Measurements from ENCODE around the gene ANXA5.
"Not testable (repeated sequence)": the region's sequence is repeated elsewhere in the genome, so short reads cannot be mapped to it uniquely, and the experiment has no call there.

Gene ANXA5

DNA sequence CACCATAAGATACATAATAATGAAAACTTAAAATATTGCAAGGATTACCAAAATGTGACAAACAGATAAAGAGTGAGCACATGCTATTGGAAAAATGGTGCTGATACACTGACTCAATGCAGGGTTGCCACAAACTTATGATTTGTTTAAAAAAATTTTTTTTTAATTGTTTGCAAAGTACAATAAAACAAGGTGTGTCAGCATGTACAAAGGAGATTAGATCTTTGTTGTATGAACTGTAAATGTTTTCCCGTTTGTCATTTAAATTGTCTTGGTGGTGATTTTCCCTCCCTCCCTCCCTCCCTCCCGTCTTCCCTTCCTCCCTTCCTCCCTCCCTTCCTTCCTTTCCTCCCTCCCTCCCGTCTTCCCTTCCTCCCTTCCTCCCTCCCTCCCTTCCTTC, 31.4 kb downstream of the ANXA5 start:
- Histone ChIP-seq H2BK5ac (ENCODE audit: low read length) (no peak overlapping the region), H2AFZ (ENCODE audit: low read length) (no peak overlapping the region), H2BK120ac (ENCODE audit: low read depth, low read length) (no peak overlapping the region), H2BK15ac (ENCODE audit: low read length) (no peak overlapping the region), H3K9me3 (replicated peaks in 1 of 2; ENCODE audit: control insufficient read depth in 2 of 2, insufficient read depth in 1 of 2, low read depth in 1 of 2, low read length in 2 of 2) (no peaks in the 10 kb centered on the region), H3K27ac (replicated peaks; ENCODE audit: low read length) (no peak overlapping the region), H4K91ac (ENCODE audit: low read depth, low read length, poor library complexity) (no peak overlapping the region), H3K9ac (ENCODE audit: low read depth, low read length, poor library complexity) (no peak overlapping the region), H3K4me1 (ENCODE audit: control insufficient read depth in 2 of 2, insufficient read depth in 1 of 2, low read depth in 1 of 2, low read length in 2 of 2) (no peaks in the 10 kb centered on the region), H2BK12ac (ENCODE audit: low read length) (no peak overlapping the region), H3K27me3 (ENCODE audit: control insufficient read depth in 3 of 3, insufficient read depth in 3 of 3, low read depth in 1 of 3, low read length in 3 of 3) (no peaks in the 10 kb centered on the region), H2AK5ac (ENCODE audit: low read depth, low read length) (no peak overlapping the region), H3K23ac (ENCODE audit: low read depth, low read length, poor library complexity) (no peak overlapping the region), H3K79me1 (ENCODE audit: low read depth, low read length) (no peaks in the 10 kb centered on the region), H3K18ac (ENCODE audit: low read length) (no peak overlapping the region), H3K36me3 (replicated peaks in 1 of 2; ENCODE audit: control insufficient read depth in 2 of 2, insufficient read depth in 2 of 2, low read length in 2 of 2) (peaks cover 9 to 46% of the 10 kb centered on the region in 2 donors), H4K8ac (ENCODE audit: low read depth, low read length) (no peak overlapping the region), H3K4me2 (ENCODE audit: insufficient read depth, low read length, poor library complexity, severe bottlenecking) (no peak overlapping the region), H3K4me3 (ENCODE audit: low read length in 2 of 2) (no peak overlapping the region), H3K14ac (ENCODE audit: low read length) (no peak overlapping the region), H3K4ac (ENCODE audit: low read length) (no peak overlapping the region)
- DNase-seq (ENCODE audit: low spot score), result no peak
- no CpG with 5 or more reads among the region's 3 CpGs for WGBS, 2 donors (ENCODE audit: extremely low coverage in 2 of 2, insufficient read length in 2 of 2, insufficient replicate concordance in 1 of 2)

GRCh38 chr4:121662225-121662624, 34.6 kb downstream of the ANXA5 start:
- peaks cover 1 to 14% of the 10 kb centered on the region in 2 donors for H3K36me3 ChIP-seq (replicated peaks in 1 of 2; ENCODE audit: control insufficient read depth in 2 of 2, insufficient read depth in 2 of 2, low read length in 2 of 2)
- H4K8ac ChIP-seq (ENCODE audit: low read depth, low read length), result no peak overlapping the region
- H3K4me2 ChIP-seq (ENCODE audit: insufficient read depth, low read length, poor library complexity, severe bottlenecking), result no peak overlapping the region
- H2BK12ac ChIP-seq (ENCODE audit: low read length), result no peak overlapping the region
- H3K18ac ChIP-seq (ENCODE audit: low read length), result no peak overlapping the region
- no peak for DNase-seq (ENCODE audit: low spot score)
- H2BK5ac ChIP-seq (ENCODE audit: low read length), result no peak overlapping the region
- no peaks in the 10 kb centered on the region for H3K4me1 ChIP-seq (ENCODE audit: control insufficient read depth in 2 of 2, insufficient read depth in 1 of 2, low read depth in 1 of 2, low read length in 2 of 2)
- no peak overlapping the region for H3K4ac ChIP-seq (ENCODE audit: low read length)
- H2BK120ac ChIP-seq (ENCODE audit: low read depth, low read length), result no peak overlapping the region
- WGBS, 2 donors (ENCODE audit: extremely low coverage in 2 of 2, insufficient read length in 2 of 2, insufficient replicate concordance in 1 of 2), result no CpG with 5 or more reads among the region's 5 CpGs
- H4K91ac ChIP-seq (ENCODE audit: low read depth, low read length, poor library complexity), result no peak overlapping the region
- no peak overlapping the region for H2AK5ac ChIP-seq (ENCODE audit: low read depth, low read length)
- no peak overlapping the region for H3K14ac ChIP-seq (ENCODE audit: low read length)
- H3K9ac ChIP-seq (ENCODE audit: low read depth, low read length, poor library complexity), result no peak overlapping the region
- H3K79me1 ChIP-seq (ENCODE audit: low read depth, low read length), result no peaks in the 10 kb centered on the region
- H2BK15ac ChIP-seq (ENCODE audit: low read length), result no peak overlapping the region
- H3K4me3 ChIP-seq (ENCODE audit: low read length in 2 of 2), result no peak overlapping the region
- H3K23ac ChIP-seq (ENCODE audit: low read depth, low read length, poor library complexity), result no peak overlapping the region
- H2AFZ ChIP-seq (ENCODE audit: low read length), result no peak overlapping the region
- no peaks in the 10 kb centered on the region for H3K9me3 ChIP-seq (replicated peaks in 1 of 2; ENCODE audit: control insufficient read depth in 2 of 2, insufficient read depth in 1 of 2, low read depth in 1 of 2, low read length in 2 of 2)
- no peak overlapping the region for H3K27ac ChIP-seq (replicated peaks; ENCODE audit: low read length)
- no peaks in the 10 kb centered on the region for H3K27me3 ChIP-seq (ENCODE audit: control insufficient read depth in 3 of 3, insufficient read depth in 3 of 3, low read depth in 1 of 3, low read length in 3 of 3)

- H2AFZ ChIP-seq (ENCODE audit: low read length); H3K4me2 ChIP-seq (ENCODE audit: insufficient read depth, low read length, poor library complexity, severe bottlenecking); H2BK12ac ChIP-seq (ENCODE audit: low read length); H3K9ac ChIP-seq (ENCODE audit: low read depth, low read length, poor library complexity); H3K79me1 ChIP-seq (ENCODE audit: low read depth, low read length); H3K18ac ChIP-seq (ENCODE audit: low read length); H3K4ac ChIP-seq (ENCODE audit: low read length); H4K91ac ChIP-seq (ENCODE audit: low read depth, low read length, poor library complexity); H3K36me3 ChIP-seq (replicated peaks in 1 of 2; ENCODE audit: control insufficient read depth in 2 of 2, insufficient read depth in 2 of 2, low read length in 2 of 2); H3K4me1 ChIP-seq (ENCODE audit: control insufficient read depth in 2 of 2, insufficient read depth in 1 of 2, low read depth in 1 of 2, low read length in 2 of 2); H2BK5ac ChIP-seq (ENCODE audit: low read length); H4K8ac ChIP-seq (ENCODE audit: low read depth, low read length); H3K27ac ChIP-seq (replicated peaks; ENCODE audit: low read length); H3K14ac ChIP-seq (ENCODE audit: low read length); H3K23ac ChIP-seq (ENCODE audit: low read depth, low read length, poor library complexity); H2BK120ac ChIP-seq (ENCODE audit: low read depth, low read length); H3K4me3 ChIP-seq (ENCODE audit: low read length in 2 of 2); H2BK15ac ChIP-seq (ENCODE audit: low read length); H3K9me3 ChIP-seq (replicated peaks in 1 of 2; ENCODE audit: control insufficient read depth in 2 of 2, insufficient read depth in 1 of 2, low read depth in 1 of 2, low read length in 2 of 2); DNase-seq (ENCODE audit: low spot score); H3K27me3 ChIP-seq (ENCODE audit: control insufficient read depth in 3 of 3, insufficient read depth in 3 of 3, low read depth in 1 of 3, low read length in 3 of 3); H2AK5ac ChIP-seq (ENCODE audit: low read depth, low read length): not testable (repeated sequence)
- WGBS, 2 donors (ENCODE audit: extremely low coverage in 2 of 2, insufficient read length in 2 of 2, insufficient replicate concordance in 1 of 2), result no CpG with 5 or more reads among the region's 10 CpGs
Observed at GRCh38 chr4:121660175-121660933, 36.4 kb downstream of the ANXA5 start.

DNA sequence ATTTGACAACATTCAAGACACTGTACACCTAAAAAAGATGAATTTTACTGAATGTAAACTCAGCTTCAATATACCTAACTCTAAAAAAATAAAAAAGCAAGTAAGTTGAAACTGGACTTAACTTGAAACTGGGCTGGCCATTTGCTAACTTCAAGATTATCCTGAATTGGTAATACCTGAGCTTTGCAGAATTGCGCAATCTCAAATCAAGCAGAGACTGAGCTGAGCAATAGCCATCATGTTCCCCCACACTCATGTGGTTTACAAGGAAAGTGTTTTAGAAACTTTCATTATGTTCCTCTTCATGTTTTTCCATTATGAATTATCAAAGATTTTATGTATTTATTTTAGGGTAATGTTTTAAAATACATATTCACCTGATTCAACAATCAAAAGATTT, 38.7 kb downstream of the ANXA5 start:
- H3K36me3 ChIP-seq (replicated peaks in 1 of 2; ENCODE audit: control insufficient read depth in 2 of 2, insufficient read depth in 2 of 2, low read length in 2 of 2), result no peaks in the 10 kb centered on the region
- H4K91ac ChIP-seq (ENCODE audit: low read depth, low read length, poor library complexity), result no peak overlapping the region
- H3K23ac ChIP-seq (ENCODE audit: low read depth, low read length, poor library complexity), result no peak overlapping the region
- no peak overlapping the region for H4K8ac ChIP-seq (ENCODE audit: low read depth, low read length)
- H3K4me3 ChIP-seq (ENCODE audit: low read length in 2 of 2), result no peak overlapping the region
- H2BK5ac ChIP-seq (ENCODE audit: low read length), result no peak overlapping the region
- peaks cover 0 to 3% of the 10 kb centered on the region in 2 donors for H3K4me1 ChIP-seq (ENCODE audit: control insufficient read depth in 2 of 2, insufficient read depth in 1 of 2, low read depth in 1 of 2, low read length in 2 of 2)
- no peak for DNase-seq (ENCODE audit: low spot score)
- no peak overlapping the region for H3K4ac ChIP-seq (ENCODE audit: low read length)
- no peak overlapping the region for H3K9ac ChIP-seq (ENCODE audit: low read depth, low read length, poor library complexity)
- H3K14ac ChIP-seq (ENCODE audit: low read length), result no peak overlapping the region
- H3K4me2 ChIP-seq (ENCODE audit: insufficient read depth, low read length, poor library complexity, severe bottlenecking), result no peak overlapping the region
- H3K9me3 ChIP-seq (replicated peaks in 1 of 2; ENCODE audit: control insufficient read depth in 2 of 2, insufficient read depth in 1 of 2, low read depth in 1 of 2, low read length in 2 of 2), result no peaks in the 10 kb centered on the region
- H2BK12ac ChIP-seq (ENCODE audit: low read length), result no peak overlapping the region
- no peak overlapping the region for H2AK5ac ChIP-seq (ENCODE audit: low read depth, low read length)
- H3K27ac ChIP-seq (replicated peaks; ENCODE audit: low read length), result no peak overlapping the region
- H3K18ac ChIP-seq (ENCODE audit: low read length), result no peak overlapping the region
- H2AFZ ChIP-seq (ENCODE audit: low read length), result no peak overlapping the region
- no peak overlapping the region for H2BK15ac ChIP-seq (ENCODE audit: low read length)
- no peak overlapping the region for H2BK120ac ChIP-seq (ENCODE audit: low read depth, low read length)
- WGBS, 2 donors (ENCODE audit: extremely low coverage in 2 of 2, insufficient read length in 2 of 2, insufficient replicate concordance in 1 of 2), result no CpG with 5 or more reads among the region's 1 CpG
- no peaks in the 10 kb centered on the region for H3K79me1 ChIP-seq (ENCODE audit: low read depth, low read length)
- no peaks in the 10 kb centered on the region for H3K27me3 ChIP-seq (ENCODE audit: control insufficient read depth in 3 of 3, insufficient read depth in 3 of 3, low read depth in 1 of 3, low read length in 3 of 3)

Data from neuronal stem cell (in vitro differentiated cells).